ENCODE results near the gene AP1G2. TPM values are rescaled to one million over a fixed set of nuclear protein-coding genes. Genes with fewer than 3 reads are reported as not detected.

Gene AP1G2
- total RNA-seq, 1 donor from 2014 or later, result 19.3 TPM

DNA sequence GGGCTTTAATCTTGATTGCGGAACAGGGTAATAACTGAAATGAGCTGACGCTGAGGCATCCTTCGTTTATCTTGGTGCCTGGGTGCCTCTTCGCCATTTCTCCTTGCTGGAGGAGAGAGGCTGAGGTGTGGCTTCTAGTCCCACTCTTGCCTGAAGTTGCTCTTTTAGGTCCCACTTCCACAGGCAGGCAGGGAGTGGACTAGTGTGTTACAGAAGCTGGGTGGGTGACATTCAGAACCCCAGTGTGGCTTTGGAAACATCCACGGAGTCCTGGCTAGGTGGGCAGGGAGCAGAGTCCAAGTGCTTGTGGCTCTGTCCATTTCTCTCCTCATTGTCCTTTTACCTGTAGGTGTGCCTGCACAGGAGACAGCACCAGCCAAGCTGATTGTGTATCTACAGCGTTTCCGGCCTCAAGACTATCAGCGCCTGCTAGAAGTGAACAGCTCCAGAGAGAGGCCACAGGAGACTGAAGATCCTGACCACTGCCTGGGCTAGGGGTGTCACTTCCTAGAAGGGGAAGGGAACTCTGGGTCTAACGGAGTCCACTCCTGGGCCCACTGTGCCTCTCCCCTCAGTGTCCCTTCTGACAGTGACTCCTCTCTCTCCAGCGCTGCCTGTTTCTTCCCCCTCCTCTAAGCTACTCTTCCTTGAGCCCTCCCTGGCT, 9.1 kb downstream of the AP1G2 start:
- ATAC-seq, result no peak

DNA sequence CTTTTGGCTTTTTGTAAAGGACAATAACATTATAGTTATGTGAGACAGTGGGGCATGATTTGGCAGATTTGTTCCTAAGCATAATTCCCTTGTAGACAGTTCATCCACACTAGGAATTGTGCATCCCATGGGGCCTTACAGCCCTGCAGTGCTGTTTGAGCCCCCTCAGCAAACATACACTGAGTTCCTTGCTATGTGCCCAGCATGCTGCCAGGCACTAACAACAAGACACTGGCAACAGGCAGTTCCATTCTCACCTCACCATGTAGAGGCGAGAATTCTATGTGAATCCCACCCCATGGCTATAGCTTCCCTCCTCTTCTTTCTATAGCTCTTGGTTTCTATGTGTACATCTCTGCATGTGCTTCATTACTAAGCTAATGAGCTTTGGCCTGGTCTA, 9.6 kb downstream of the AP1G2 start:
- ATAC-seq, result no peak
- DNase-seq (ENCODE audit: low spot score), result no peak

More for the DNA sequence above, 9.1 kb downstream of the AP1G2 start:
- DNase-seq (ENCODE audit: low spot score), result no peak

DNA sequence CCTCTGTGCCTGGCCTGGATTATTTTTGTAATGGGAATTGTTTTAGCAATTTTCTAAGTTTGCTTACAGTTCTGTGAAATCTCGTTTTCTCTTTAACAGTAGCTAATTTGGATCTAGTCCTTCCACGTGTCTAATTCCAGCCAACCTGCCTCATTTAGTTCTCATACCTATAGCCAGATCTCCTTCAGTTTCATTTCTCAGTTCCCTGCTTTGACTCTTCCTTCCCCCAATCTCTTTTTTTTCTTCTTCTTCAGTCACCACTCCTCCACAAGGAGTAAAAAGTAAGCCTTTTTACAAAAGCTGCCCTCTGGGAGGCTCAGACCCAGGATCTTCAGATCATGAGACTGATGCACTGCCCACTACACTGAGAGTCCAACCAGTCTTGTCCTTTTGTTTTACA, 10.1 kb downstream of the AP1G2 start:
- ATAC-seq (no peak), DNase-seq (ENCODE audit: low spot score) (no peak)

GRCh38 chr14:23556700-23557440, 10.7 kb downstream of the AP1G2 start:
- ATAC-seq (no peak), DNase-seq (ENCODE audit: low spot score) (no peak)

GRCh38 chr14:23555882-23556699, 11.5 kb downstream of the AP1G2 start, which contains the start of gene THTPA:
Gene THTPA, plus strand, starts transcription at chr14:23556271. Its CDS starts 487 bp downstream, at chr14:23556758.
- DNase-seq (ENCODE audit: low spot score), result peak; percentile 96
- ATAC-seq, result peak; percentile 89

DNA sequence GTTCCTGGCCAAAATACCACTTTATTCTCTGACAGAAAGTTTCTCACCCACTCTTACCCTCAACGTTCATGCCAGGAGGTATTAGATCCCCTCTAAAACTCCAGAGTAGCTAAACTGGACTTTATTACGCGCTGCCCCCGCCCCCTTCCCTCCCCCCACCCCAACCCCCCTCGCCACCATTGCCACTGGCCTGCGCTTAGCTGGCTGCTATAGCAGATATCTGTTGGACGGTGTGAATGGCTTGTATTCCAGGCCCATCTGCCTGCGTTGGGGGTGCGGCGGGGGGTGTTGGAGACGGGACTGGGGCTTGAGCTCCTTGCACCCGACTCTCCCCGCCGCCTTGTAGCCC, 12.1 kb downstream of the AP1G2 start:
- no peak for ATAC-seq
- no peak for DNase-seq (ENCODE audit: low spot score)

DNA sequence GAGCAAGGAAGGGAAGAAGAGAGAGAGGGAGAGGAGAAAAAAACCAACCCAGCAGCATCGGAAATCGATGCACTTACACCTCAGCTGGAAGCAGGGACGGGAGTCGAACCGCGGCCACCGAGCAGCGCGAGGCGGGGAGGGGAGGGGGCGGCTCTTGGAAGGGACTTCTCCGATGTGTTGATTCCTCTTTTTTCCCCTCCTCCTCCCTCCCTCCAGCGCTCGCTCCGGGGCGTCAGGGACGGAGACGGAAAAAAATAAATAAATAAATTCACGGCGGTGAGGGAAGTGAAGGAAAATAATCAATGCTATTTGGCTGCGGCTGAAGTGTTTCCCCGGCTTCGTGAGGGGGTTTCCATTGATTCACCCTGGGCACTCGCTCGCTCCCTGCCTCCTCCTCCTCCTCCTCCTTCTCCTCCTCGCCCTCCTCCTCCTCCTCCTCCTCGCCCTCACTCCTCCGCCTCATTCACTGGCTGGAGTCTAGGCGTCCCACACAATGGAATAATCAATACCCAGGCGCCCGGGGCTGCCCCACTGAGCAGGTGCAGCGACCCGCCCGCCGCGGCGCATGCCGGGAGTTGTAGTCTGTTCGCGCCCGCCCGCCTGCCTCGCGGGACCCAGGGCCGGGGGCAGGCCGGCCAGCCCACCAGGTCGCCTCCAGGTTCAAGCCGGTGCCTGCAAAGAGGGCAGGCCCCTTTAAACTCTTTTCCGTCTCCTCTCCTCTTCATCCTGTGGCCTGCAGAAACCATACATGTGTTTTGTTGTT, 16.1 kb downstream of the AP1G2 start, which contains the start of gene ZFHX2:
ZFHX2 (minus strand) TSS at position 500 of the 763 bp plus-strand sequence. CDS start 16,440 bp downstream, outside the sequence.
- DNase-seq (ENCODE audit: low spot score), result peak; percentile 90
- peak; percentile 82 for ATAC-seq

DNA sequence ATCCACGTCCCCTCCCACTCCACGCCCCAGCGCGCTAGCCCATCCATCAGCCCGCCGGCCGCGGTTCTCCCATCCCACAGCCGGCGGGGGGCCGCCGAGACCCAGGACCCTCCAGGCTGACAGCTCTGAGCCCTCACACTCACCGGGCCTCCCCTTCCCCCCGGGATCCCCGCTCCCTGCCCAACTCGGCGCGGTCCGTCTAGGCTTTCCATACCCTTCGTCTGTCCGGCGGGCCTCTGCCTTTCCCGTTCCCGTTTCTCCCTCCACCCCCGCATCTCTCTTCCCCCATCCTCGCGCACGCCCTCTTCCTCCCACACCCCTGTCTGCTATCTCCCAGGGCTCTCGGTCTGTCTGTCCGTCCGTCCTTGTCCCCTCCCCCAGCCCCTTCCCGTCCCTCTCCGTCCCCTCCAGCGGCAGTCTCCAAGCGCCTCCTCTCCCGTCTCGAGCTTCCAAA, 16.8 kb downstream of the AP1G2 start:
- DNase-seq (ENCODE audit: low spot score) (no peak), ATAC-seq (peak; percentile 3)

DNA sequence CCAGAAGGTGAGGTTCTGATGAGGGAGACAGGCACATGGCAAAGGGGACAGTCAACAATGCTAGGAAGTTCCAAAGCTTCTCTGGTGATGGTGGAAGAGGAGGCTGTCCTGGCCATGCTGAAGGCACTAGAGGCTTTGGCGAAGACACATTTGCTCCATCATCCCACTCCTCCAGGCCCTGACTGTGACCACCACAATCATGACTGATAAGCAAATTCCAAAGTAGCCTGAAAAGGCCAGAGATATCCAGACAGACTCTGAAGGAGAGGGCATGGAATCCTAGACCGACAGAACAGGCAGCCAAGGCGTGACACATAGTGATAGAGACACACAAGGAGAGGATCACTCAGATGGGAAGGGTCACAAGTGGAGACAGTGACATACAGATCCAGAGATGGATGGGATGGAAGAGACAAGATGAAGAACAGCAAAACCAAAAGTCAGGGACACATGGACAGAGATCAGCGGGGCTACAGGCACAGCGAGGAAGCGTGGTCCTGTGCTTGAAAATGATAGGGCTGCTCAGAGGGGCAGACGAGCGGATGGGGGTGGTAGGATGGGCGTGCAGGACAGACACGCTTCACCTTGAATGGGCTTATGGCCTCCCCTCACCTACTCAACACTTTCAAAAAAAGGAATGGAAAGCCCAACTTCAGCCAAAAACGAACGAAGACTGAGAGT, 17.3 kb downstream of the AP1G2 start:
- ATAC-seq (no peak), DNase-seq (ENCODE audit: low spot score) (no peak)

GRCh38 chr14:23548351-23549318, 19.0 kb downstream of the AP1G2 start:
- DNase-seq (ENCODE audit: low spot score) (no peak), ATAC-seq (no peak)

DNA sequence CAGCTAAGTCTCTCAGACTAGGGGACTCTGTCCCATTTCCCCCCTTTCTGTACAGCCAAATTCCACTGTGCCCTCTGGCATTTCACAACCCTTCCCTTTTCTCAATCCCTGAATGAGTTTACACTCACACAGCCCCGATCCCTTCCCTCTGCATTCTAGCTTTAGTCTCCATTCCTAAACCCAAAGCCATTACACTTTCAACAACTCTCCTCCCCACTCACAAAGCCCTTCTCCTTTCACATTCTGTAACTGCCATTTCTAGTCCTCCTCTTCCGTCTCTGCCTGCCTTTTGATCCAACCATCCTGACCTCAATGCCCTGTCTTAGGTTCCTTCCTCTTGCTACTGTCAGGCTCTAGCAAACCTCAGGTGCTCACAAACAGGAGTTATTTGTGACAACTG, 19.7 kb downstream of the AP1G2 start:
- ATAC-seq, result no peak
- DNase-seq (ENCODE audit: low spot score), result no peak

DNA sequence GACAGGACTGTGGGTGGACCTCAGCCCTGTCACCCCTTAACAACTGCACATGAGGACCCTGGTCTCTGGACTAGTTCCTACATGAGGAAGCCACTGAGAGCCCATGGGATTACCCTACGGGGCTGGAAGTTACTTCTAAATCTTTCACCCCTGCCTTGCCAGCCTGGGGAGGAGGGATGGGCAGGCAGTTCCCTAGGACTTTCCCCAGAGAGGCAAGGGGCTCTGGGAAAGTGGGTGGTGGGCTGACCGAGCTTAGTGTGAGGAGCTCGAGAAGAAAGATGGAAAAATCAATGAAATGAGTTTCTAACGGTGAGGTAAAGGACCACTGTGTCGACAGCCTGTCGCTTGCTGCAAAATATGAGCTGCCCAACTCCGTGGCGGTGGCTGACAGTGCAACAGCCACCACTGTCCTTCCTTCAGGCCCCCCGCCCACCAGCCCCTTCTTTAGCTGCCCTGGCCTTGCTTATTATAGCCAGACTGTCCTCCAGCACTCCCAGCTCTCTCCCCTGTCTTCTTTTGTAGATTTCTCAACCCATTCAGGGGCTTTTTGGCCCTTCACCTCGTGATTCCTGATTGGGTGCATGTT, 21.0 kb downstream of the AP1G2 start:
- ATAC-seq, result no peak
- no peak for DNase-seq (ENCODE audit: low spot score)

- ATAC-seq (no peak), DNase-seq (ENCODE audit: low spot score) (no peak)
These were observed 21.7 kb downstream of the AP1G2 start for GRCh38 chr14:23545740-23546365.

- DNase-seq (ENCODE audit: low spot score) (no peak), ATAC-seq (peak; percentile 20)
These were observed 22.8 kb downstream of the AP1G2 start for GRCh38 chr14:23544511-23545447.

DNA sequence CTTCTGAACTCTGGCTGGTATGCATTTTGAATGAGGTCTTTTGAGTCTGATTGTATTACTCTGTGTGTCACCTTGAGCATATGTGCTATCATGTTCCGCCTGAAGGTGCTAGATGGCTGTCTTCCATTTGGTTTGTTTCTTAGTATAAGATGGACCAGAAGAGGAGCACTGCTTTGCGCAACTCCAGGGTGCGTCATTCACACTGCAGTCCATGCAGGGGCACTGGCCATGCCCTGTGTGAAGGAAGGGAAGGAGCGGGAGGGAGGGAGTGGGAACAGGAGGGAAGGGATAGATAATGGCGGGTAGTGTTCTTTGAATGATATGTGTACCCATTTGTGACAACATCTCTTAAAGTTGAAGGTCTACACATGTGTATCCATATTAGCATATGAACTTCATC, 24.2 kb downstream of the AP1G2 start:
- DNase-seq (ENCODE audit: low spot score) (no peak), ATAC-seq (no peak)

DNA sequence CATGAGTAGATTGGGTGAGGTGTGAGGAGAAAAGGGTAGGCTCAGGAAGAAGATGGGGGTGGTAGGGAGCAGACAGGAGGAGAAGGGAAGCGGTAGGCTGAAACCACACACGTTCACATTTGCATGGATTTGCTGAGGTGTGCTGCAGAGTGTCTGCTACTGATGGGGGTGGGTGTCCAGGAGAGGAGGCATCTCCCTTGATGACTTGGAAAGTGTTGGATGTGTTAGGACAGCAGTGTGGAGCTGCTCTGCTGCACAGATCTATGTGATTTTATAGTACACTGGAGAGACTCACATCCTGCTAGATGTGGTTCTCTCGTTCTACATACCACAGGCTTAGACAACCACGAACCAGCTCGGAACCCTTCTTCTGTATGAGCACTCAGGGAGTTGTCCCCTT, 25.3 kb downstream of the AP1G2 start:
- ATAC-seq, result no peak

GRCh38 chr14:23540141-23540469, 27.5 kb downstream of the AP1G2 start:
- no peak for ATAC-seq
- DNase-seq (ENCODE audit: low spot score), result no peak

More for the DNA sequence above, 25.3 kb downstream of the AP1G2 start:
- no peak for DNase-seq (ENCODE audit: low spot score)
